GM12891 (cell line): Measurements from ENCODE around the gene SIX5.
A peak's percentile ranks its signal among the peaks of the same experiment; 100 is the strongest.

Source experiments
- DNase-seq: peaks from one replicate; pipeline ENCODE4 v3.0.0; 2011; ENCODE audit warnings: low spot score; ENCODE audit not compliant: insufficient read length
- FAIRE-seq: peaks from 2 replicates; lab custom pipeline; 2011; peaks lifted over from hg19 to GRCh38; lab: Jason Lieb, UNC
- PAX5 ChIP-seq: IDR thresholded peaks from 2 replicates; pipeline ENCODE4 v1.6.1; 2011; ENCODE audit warnings: low read length, moderate library complexity, mild to moderate bottlenecking; ENCODE audit not compliant: insufficient read depth, severe bottlenecking
- POLR2A ChIP-seq: IDR thresholded peaks from 2 replicates; pipeline ENCODE4 v1.6.1; 2011; ENCODE audit warnings: low read depth, low read length, control low read depth
- POLR2AphosphoS5 ChIP-seq: IDR thresholded peaks from 2 replicates; pipeline ENCODE4 v1.6.1; 2011; ENCODE audit warnings: low read depth, low read length, control low read depth
- POU2F2 ChIP-seq: IDR thresholded peaks from 2 replicates; pipeline ENCODE4 v1.6.1; 2011; ENCODE audit warnings: low read depth, mild to moderate bottlenecking, control low read depth, low read length, moderate library complexity
- SPI1 ChIP-seq: IDR thresholded peaks from 2 replicates; pipeline ENCODE4 v1.6.1; 2011; ENCODE audit warnings: low read depth, low read length, control low read depth
- TAF1 ChIP-seq: IDR thresholded peaks from 2 replicates; pipeline ENCODE4 v1.6.1; 2011; ENCODE audit warnings: low read depth, low read length, control low read depth

Gene SIX5

DNA sequence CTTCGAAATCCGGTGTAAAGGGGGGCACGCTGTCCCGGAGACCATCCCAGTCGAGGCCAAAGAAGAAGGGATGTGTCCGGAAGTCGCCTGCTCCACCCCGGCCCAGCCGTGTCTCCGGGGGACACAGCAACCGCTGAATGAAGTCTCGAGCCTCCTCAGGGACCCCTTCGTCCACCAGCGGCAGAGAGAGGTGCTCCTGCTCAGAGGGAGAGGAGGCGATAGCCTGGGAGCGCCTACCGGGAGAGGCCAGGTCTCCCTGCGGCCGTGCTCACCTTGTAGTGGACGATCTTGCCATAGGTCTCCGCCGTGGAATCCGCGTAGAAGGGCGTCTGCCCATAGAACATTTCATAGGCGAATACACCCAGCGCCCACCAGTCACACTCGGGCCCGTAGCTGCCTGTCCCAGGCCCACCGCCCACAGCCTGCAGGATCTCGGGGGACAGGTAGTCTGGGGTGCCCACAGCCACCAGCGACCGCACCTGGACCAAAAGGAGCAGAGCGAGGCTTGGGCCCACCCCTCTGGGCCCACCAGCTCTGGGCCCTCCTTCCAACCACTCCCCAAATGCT, 8.4 kb upstream of the SIX5 start:
- no peak for DNase-seq
- TF ChIP-seq PAX5 = no peak
- no peak for TF ChIP-seq POU2F2
- TF ChIP-seq POLR2AphosphoS5 = no peak
- TF ChIP-seq POLR2A = no peak
- no peak for TF ChIP-seq TAF1
- no peak for TF ChIP-seq SPI1
- FAIRE-seq = no peak

DNA sequence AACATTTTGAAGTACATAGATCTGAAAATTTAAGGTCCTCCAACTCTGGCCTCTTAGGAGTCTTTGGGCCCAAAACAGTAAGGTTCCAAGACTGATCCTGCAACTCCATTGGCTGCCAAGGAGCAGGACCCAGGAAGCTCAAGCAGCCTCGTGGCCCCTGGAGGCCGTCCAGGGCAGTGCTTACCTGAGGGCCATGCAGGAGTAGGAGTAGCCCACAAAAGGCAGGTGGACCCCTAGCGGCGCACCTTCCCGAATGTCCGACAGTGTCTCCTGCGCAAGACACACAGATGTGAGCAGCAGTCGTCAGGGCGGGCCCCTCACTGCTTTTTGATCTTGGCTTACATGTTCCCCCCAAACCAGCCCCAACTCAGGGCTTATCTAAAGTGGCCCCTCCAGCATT, 5.7 kb upstream of the SIX5 start:
- DNase-seq = no peak
- TF ChIP-seq POU2F2 = no peak
- FAIRE-seq = no peak

DNA sequence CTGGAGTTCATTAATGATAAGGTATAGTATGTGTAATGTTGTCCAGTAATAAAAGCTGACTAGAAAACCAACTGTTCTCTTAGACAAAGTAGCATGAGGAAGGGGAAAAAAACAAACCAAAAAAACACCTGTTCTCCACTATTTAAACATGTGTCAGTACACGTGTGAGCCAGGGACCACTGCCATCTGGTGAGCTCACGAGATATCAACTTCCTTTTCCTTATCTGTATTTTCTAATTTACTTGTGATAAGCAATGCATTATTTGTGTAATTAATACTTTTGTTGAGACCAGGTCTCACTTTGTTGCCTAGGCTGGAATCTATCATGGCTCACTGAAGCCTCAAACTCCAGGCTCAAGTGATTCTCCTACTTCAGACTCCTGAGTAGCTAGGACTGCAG, 4.3 kb upstream of the SIX5 start:
- TF ChIP-seq PAX5 = no peak
- TF ChIP-seq TAF1 = no peak
- no peak for FAIRE-seq

DNA sequence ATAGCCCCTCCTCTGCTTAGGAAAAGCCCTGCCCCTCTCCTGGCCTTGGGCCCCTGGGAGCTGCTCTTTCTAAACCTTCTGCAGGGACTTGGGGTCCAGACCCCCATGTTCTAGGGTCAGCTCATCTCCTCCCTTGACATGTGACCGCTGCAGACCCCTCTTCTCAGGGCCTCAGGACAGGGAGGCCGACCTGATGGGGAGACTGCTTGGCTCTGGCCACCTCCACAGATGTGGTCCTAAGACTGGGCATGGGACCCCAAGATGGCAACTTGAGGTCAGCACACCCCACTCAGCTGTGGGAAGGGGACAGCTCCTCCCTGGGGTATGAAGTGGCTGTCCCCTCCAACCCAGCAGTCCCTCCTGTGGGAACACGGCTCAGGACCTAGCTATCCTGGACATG, 3.9 kb upstream of the SIX5 start:
- FAIRE-seq (no peak), DNase-seq (no peak)
- TF ChIP-seq POLR2A (0 out of 2 replicates have a peak, but pooled peaks have one; percentile 37), POLR2AphosphoS5 (0 out of 2 replicates have a peak, but pooled peaks have one; percentile 5), PAX5 (no peak), POU2F2 (no peak), TAF1 (no peak), SPI1 (no peak)

More for the DNA sequence above, 4.3 kb upstream of the SIX5 start:
- no peak for DNase-seq

DNA sequence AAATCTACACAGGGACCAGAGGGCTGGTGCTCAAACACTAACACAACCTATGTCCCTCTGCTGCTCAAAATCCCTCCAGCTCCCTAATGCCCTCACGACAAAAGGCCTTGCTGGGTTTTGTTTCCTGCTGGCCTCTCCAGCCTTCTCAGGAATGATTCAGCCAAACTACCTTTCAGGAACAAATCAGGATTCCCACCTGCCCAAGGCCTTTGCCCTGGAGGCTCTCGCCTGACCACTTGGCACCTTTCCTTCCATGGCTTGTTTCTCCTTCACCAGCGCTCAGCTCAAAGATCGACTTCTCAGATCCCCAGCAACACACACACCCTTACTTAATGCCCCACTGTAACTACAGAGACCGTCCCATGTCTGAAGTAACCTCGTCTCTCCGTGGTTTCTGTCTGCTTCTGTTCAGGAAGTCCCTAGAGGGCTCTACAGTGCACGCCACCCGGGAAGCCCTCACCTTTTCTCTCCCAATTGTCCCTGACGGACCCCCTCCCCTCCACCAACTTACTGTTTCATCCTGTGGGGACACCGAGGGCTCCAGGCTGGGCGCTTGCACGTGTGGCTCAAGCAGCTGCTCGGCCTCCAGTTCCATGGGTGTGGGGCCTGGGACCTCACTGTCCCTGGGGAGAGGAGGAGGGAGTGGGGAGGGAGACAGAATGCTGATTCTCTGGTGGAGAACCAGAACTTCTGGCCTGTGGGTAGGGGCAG, 3.2 kb upstream of the SIX5 start:
- DNase-seq (no peak), FAIRE-seq (no peak)
- no peak for TF ChIP-seq TAF1
- no peak for TF ChIP-seq SPI1
- TF ChIP-seq POLR2AphosphoS5 = no peak
- TF ChIP-seq PAX5 = no peak
- no peak; the same call in 1 of the 2 replicates for TF ChIP-seq POLR2A
- no peak for TF ChIP-seq POU2F2

DNA sequence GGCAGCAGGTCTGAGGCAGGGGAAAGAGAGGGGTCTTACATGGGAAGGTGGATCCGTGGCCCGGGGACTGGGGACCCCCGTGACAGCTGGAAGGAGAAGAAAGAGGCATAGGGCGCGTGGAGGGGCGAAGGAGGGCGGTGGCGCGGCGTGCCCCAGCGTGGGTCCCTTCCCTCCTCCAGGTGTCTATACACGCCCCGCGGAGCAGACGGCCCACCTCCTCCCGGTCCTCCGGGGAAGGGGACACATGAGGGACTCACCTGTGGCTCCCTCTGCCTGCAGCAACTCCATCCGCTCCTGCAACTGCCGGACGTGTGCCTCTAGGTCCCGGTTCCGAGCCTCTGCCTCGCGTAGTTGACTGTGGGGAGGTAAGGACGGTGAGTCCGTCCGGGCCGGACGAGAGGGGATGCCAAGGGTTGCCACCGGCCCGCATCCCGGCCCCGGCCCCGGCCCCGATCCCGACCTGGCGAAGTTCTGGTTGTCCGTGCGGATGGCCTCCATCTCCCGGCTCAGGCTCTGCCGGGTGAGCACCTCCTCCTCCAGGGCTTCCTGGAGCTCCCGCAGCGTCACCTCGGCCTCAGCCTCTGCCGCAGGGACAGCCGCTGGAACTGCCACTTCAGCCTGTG, 2.4 kb upstream of the SIX5 start:
- TF ChIP-seq POLR2AphosphoS5 (no peak), POU2F2 (no peak), SPI1 (no peak), POLR2A (no peak), PAX5 (no peak), TAF1 (no peak)
- DNase-seq = no peak
- no peak for FAIRE-seq

DNA sequence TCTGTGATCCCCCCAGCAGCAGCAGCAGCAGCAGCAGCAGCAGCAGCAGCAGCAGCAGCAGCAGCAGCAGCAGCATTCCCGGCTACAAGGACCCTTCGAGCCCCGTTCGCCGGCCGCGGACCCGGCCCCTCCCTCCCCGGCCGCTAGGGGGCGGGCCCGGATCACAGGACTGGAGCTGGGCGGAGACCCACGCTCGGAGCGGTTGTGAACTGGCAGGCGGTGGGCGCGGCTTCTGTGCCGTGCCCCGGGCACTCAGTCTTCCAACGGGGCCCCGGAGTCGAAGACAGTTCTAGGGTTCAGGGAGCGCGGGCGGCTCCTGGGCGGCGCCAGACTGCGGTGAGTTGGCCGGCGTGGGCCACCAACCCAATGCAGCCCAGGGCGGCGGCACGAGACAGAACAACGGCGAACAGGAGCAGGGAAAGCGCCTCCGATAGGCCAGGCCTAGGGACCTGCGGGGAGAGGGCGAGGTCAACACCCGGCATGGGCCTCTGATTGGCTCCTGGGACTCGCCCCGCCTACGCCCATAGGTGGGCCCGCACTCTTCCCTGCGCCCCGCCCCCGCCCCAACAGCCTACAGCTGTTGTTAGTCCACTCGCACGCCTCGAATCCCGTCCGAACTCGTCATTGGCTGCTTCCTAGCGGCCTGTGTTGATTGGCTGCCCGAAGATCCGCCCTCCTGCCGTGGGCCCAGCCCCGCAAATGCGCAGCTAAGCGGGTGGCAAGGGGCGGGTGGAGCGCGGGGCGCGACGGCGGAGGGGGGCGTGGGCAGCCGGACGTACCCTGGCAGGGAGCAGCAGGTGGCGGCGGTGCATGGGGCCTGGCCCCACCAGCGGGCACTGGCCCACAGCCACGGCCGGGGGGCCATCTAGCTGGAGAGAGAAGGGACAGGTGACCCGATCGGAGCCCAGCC, 1.4 kb upstream of the SIX5 start:
- TF ChIP-seq TAF1 (no peak), SPI1 (no peak), PAX5 (no peak), POLR2AphosphoS5 (no peak; the same call in none of the 2 replicates), POLR2A (no peak), POU2F2 (no peak)
- DNase-seq = peak; percentile 93
- no peak for FAIRE-seq

DNA sequence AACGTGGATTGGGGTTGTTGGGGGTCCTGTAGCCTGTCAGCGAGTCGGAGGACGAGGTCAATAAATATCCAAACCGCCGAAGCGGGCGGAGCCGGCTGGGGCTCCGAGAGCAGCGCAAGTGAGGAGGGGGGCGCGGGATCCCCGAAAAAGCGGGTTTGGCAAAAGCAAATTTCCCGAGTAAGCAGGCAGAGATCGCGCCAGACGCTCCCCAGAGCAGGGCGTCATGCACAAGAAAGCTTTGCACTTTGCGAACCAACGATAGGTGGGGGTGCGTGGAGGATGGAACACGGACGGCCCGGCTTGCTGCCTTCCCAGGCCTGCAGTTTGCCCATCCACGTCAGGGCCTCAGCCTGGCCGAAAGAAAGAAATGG, 754 bp upstream of the SIX5 start:
- no peak for TF ChIP-seq POLR2AphosphoS5
- TF ChIP-seq TAF1 = no peak
- no peak for TF ChIP-seq PAX5
- 0 out of 2 replicates have a peak, but pooled peaks have one; percentile 9 for TF ChIP-seq POU2F2
- no peak for TF ChIP-seq POLR2A
- no peak for DNase-seq
- no peak for FAIRE-seq

DNA sequence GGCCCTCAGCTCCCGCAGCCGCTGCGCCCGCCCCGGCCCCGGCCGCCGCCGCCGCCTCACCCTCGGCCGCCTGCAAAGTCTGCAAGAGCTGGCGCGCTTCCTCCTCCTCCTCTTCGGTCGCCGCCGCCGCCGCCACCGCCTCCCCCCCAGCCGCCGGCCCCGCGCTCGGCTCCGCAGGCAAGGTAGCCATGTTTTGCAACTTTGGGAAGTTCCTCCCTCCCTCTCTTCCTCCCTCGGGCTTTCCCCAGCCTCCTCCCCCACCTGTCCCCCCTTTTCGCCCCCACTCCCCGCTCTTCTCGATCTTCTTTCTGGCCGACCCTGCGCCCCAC, 433 bp downstream of the SIX5 start:
- TF ChIP-seq POLR2AphosphoS5 = no peak
- TF ChIP-seq PAX5 = no peak
- TF ChIP-seq TAF1 = no peak
- no peak for TF ChIP-seq POU2F2
- no peak for TF ChIP-seq POLR2A
- no peak for TF ChIP-seq SPI1
- FAIRE-seq = no peak
- DNase-seq = no peak
